Measurements from ENCODE around the gene FRAS1.

DNA sequence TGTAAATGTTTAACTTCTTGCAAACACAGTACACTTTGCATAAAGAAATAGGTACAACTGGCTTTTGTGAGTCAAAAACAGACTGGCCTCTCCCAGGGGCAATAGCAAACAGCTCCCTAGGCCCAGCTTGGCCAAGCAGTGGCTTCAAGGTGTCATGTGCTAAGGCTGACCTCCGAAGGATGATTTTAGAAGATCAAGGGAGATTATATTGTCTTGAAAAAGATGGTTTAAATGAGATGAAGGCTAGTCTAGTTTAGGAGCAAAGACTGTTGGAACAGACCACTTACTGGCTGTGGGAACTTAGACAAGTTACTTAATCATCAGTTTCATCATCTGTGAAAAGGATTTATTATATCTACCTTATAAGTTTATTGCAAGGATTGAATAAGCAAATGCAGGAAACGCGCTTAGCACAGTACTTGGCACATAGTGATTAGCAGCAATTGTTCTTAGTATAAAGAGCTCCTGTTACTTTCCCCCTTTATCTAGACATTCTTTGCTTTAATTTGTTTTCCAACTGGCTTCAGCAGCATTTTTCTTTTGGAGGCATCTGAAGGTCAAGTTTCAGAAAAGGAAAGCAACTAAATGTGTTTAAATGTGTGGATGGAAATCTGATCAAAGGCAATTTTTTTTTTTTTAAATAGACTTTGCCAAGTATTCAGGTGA lies 511.6 kb downstream of the FRAS1 start:
- no peak for TF ChIP-seq EZH2 (IDR thresholded peaks at IDR 0.05; ENCODE audit: borderline replicate concordance, insufficient read depth, low read depth, low read length, poor library complexity, severe bottlenecking)
- TF ChIP-seq, protein P1, sequence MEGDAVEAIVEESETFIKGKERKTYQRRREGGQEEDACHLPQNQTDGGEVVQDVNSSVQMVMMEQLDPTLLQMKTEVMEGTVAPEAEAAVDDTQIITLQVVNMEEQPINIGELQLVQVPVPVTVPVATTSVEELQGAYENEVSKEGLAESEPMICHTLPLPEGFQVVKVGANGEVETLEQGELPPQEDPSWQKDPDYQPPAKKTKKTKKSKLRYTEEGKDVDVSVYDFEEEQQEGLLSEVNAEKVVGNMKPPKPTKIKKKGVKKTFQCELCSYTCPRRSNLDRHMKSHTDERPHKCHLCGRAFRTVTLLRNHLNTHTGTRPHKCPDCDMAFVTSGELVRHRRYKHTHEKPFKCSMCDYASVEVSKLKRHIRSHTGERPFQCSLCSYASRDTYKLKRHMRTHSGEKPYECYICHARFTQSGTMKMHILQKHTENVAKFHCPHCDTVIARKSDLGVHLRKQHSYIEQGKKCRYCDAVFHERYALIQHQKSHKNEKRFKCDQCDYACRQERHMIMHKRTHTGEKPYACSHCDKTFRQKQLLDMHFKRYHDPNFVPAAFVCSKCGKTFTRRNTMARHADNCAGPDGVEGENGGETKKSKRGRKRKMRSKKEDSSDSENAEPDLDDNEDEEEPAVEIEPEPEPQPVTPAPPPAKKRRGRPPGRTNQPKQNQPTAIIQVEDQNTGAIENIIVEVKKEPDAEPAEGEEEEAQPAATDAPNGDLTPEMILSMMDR (IDR thresholded peaks at IDR 0.05) = no peak
